HL-60 (cell line): ENCODE data around the gene OPTN.
"Not testable (repeated sequence)": the region's sequence is repeated elsewhere in the genome, so short reads cannot be mapped to it uniquely, and the experiment has no call there.

Experiments used
- DNase-seq, 2 experiments: peaks; one replicate each; pipeline ENCODE4 v3.0.0-alpha.2; 2010 to 2020; ENCODE audit warnings: low read depth in 1 of 2, low spot score in 1 of 2
- H3K27ac ChIP-seq: fragments of 250-450 bp; sonication (Bioruptor Pico); replicated peaks from 2 replicates; pipeline ENCODE4 v1.5.1; 2020; ENCODE audit warnings: mild to moderate bottlenecking, moderate library complexity
- H3K27me3 ChIP-seq: fragments of 250-450 bp; sonication (Bioruptor Pico); 2 replicates; pipeline ENCODE4 v1.5.1; 2021; ENCODE audit warnings: mild to moderate bottlenecking, moderate library complexity; ENCODE audit not compliant: insufficient read depth, poor library complexity, severe bottlenecking
- H3K4me3 ChIP-seq: replicated peaks from 2 replicates; pipeline ENCODE4 v1.5.1; 2011; ENCODE audit warnings: mild to moderate bottlenecking, control low read depth, low read length; ENCODE audit not compliant: insufficient read depth
- GABPA ChIP-seq: IDR thresholded peaks from 2 replicates; pipeline ENCODE4 v1.6.1; 2012; ENCODE audit warnings: low read depth
- POLR2AphosphoS5 ChIP-seq: IDR thresholded peaks from 2 replicates; pipeline ENCODE4 v1.6.1; 2012; ENCODE audit warnings: low read depth
- SPI1 ChIP-seq: IDR thresholded peaks from 2 replicates; pipeline ENCODE4 v1.6.1; 2012; ENCODE audit warnings: low read depth, mild to moderate bottlenecking, borderline replicate concordance
- long read RNA-seq: library from polyadenylated mRNA; unstranded; transcript quantifications from one replicate; pipeline ENCODE4 v2.0.0, GENCODE V29; 2020
- TF ChIP-seq, protein P1 (sequence below): IDR thresholded peaks from one replicate; pipeline ENCODE4 v1.5.1; 2011; ENCODE audit warnings: low read length, control low read depth, inconsistent platforms; ENCODE audit not compliant: insufficient read depth
- TF ChIP-seq, protein P2 (sequence below): IDR thresholded peaks from 2 replicates; pipeline ENCODE4 v1.6.1; 2012; ENCODE audit warnings: low read depth; ENCODE audit not compliant: insufficient replicate concordance

The OPTN gene
- long read RNA-seq: 0 reads

DNA sequence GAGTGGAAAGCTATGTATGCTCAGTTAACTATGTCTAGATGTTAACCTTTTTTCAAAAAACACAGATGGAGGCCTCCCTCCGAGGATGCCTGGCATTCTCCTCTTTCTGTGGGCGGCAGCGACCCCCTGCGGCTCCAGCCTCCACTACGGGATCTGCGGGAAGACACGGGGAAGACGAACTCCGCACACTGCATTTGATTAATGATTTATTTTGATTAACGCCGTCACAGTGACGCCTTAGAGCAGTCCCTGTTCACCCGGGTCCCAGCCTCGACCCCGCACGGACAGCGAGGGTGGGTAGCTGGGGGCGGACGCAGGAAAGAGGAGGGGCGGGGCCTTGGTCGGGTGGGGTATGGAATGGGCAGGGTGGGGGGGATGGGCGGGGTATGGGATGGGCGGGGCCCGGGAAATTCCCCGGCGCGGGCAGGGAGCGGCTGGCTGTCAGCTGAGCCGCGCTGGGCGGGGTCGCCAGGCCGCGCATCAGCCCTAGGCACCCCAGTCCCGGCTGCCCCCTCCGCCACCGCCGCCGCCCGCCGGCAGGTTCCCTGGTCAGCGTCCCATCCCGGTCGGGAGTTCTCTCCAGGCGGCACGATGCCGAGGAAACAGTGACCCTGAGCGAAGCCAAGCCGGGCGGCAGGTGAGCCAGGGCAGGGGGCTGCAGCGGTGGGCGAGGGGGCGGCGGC lies at the start of gene OPTN:
Gene OPTN, plus strand, starts transcription at position 498 of the 683 bp plus-strand sequence. CDS start 8,960 bp downstream, outside the sequence.
- H3K27me3 ChIP-seq: peaks cover 3% of the 10 kb centered on the region
- no peak within 1 kb of the TSS for H3K27ac ChIP-seq
- TF ChIP-seq SPI1: no peak
- TF ChIP-seq, protein P1, sequence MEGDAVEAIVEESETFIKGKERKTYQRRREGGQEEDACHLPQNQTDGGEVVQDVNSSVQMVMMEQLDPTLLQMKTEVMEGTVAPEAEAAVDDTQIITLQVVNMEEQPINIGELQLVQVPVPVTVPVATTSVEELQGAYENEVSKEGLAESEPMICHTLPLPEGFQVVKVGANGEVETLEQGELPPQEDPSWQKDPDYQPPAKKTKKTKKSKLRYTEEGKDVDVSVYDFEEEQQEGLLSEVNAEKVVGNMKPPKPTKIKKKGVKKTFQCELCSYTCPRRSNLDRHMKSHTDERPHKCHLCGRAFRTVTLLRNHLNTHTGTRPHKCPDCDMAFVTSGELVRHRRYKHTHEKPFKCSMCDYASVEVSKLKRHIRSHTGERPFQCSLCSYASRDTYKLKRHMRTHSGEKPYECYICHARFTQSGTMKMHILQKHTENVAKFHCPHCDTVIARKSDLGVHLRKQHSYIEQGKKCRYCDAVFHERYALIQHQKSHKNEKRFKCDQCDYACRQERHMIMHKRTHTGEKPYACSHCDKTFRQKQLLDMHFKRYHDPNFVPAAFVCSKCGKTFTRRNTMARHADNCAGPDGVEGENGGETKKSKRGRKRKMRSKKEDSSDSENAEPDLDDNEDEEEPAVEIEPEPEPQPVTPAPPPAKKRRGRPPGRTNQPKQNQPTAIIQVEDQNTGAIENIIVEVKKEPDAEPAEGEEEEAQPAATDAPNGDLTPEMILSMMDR: no peak
- no peak for TF ChIP-seq POLR2AphosphoS5
- TF ChIP-seq, protein P2, sequence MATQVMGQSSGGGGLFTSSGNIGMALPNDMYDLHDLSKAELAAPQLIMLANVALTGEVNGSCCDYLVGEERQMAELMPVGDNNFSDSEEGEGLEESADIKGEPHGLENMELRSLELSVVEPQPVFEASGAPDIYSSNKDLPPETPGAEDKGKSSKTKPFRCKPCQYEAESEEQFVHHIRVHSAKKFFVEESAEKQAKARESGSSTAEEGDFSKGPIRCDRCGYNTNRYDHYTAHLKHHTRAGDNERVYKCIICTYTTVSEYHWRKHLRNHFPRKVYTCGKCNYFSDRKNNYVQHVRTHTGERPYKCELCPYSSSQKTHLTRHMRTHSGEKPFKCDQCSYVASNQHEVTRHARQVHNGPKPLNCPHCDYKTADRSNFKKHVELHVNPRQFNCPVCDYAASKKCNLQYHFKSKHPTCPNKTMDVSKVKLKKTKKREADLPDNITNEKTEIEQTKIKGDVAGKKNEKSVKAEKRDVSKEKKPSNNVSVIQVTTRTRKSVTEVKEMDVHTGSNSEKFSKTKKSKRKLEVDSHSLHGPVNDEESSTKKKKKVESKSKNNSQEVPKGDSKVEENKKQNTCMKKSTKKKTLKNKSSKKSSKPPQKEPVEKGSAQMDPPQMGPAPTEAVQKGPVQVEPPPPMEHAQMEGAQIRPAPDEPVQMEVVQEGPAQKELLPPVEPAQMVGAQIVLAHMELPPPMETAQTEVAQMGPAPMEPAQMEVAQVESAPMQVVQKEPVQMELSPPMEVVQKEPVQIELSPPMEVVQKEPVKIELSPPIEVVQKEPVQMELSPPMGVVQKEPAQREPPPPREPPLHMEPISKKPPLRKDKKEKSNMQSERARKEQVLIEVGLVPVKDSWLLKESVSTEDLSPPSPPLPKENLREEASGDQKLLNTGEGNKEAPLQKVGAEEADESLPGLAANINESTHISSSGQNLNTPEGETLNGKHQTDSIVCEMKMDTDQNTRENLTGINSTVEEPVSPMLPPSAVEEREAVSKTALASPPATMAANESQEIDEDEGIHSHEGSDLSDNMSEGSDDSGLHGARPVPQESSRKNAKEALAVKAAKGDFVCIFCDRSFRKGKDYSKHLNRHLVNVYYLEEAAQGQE: no peak
- no peak for TF ChIP-seq GABPA
- no peak for DNase-seq
- peak within 1 kb of the TSS; percentile 30 for H3K4me3 ChIP-seq

DNA sequence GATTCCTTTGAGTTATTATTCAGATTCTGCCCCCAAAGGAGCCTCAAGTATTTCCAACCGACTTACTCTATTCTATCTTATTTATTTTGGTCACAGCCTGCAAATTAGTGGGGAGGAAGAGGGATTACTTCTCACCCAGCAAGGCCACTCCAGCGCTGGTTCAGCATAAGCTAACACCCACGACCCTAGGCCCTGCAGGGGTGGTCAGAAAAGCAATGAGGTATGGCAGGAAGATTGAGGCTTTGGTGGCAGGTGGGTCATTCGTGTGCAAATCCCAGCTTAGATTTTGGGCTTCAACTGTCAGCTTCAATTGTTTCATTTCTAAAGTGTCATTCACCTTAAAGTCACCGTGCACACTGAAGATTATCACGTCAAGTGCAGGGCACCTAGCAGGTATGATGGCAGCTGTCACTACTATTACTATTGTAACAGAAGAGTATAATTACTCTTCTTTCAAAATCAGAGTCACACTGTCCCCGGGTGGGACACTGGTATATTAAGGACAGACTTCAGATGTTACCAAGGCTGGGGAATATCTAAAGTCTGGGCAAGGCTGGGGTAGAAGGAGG lies 48.8 kb upstream of the OPTN start:
- no peak for DNase-seq
- no peak overlapping the region for H3K27ac ChIP-seq
- H3K4me3 ChIP-seq: no peak overlapping the region
- H3K27me3 ChIP-seq: no peaks in the 10 kb centered on the region
- no peak for TF ChIP-seq SPI1
- TF ChIP-seq, protein P1: no peak
- TF ChIP-seq POLR2AphosphoS5: no peak
- TF ChIP-seq GABPA: no peak
- TF ChIP-seq, protein P2: no peak

DNA sequence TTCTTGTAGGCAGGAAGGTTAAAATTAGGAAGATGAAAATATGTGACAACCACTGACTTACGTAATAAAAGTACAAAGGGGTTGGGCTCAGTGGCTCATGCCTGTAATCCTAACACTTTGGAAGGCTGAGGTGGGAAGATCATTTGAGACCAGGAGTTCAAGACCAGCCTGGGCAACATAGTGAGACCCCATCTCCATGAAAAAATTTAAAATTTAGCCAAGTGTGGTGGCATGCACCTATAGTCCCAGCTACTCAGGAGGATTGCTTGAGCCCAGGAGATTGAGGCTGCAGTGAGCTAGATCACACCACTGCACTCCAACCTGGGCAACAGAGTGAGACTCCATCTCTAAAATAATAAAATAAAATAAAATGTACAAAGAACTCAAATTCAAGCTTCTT lies 46.8 kb upstream of the OPTN start:
- not testable (repeated sequence) for H3K4me3 ChIP-seq, H3K27me3 ChIP-seq, H3K27ac ChIP-seq, DNase-seq

DNA sequence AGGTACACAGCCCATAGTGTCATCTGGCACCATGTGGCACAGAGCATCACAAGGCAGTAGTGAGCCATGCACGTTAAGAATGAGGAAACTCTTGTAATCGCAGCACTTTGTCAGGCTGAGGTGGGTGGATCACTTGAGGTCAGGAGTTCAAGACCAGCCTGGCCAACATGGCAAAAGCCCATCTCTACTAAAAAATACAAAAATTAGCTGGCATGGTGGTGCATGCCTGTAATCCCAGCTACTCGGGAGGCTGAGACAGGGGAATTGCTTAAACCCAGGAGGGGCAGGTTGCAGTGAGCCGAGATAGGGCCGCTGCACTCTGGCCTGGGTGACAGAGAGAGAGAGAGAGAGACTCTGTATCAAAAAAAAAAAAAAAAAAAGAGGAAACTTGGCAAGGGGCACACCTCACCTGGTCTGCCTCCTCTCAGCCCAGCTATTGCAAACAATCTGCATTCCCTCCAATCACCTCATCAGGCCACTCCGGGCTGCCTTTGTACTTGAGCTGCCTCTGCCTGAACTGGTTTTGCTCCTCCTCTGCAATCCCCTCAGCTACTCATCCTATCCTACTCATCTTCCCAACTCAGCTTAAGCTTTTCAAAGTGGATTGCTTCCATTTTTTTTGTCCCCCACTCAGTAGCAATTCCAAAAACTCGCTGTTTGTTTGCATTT lies 46.0 kb upstream of the OPTN start:
- no peak for DNase-seq
- H3K27me3 ChIP-seq: no peaks in the 10 kb centered on the region
- TF ChIP-seq, protein P2: no peak
- no peak for TF ChIP-seq GABPA
- TF ChIP-seq, protein P1: no peak
- no peak for TF ChIP-seq SPI1
- TF ChIP-seq POLR2AphosphoS5: no peak
- H3K4me3 ChIP-seq: no peak overlapping the region
- H3K27ac ChIP-seq: no peak overlapping the region
